Measurements from ENCODE around the gene VPS52. TPM values are rescaled to one million over a fixed set of nuclear protein-coding genes. Genes with fewer than 3 reads are reported as not detected.

VPS52 gene
- total and polyA plus RNA-seq, 9 of the 15 experiments (the other 6 are each of a cell fraction or from before 2014, with no cell fraction given): 24.4 to 103 (median 40.2) TPM

GRCh38 chr6:33299237-33299944 lies 27.7 kb upstream of the VPS52 start (continued):
- TF ChIP-seq, protein P1, sequence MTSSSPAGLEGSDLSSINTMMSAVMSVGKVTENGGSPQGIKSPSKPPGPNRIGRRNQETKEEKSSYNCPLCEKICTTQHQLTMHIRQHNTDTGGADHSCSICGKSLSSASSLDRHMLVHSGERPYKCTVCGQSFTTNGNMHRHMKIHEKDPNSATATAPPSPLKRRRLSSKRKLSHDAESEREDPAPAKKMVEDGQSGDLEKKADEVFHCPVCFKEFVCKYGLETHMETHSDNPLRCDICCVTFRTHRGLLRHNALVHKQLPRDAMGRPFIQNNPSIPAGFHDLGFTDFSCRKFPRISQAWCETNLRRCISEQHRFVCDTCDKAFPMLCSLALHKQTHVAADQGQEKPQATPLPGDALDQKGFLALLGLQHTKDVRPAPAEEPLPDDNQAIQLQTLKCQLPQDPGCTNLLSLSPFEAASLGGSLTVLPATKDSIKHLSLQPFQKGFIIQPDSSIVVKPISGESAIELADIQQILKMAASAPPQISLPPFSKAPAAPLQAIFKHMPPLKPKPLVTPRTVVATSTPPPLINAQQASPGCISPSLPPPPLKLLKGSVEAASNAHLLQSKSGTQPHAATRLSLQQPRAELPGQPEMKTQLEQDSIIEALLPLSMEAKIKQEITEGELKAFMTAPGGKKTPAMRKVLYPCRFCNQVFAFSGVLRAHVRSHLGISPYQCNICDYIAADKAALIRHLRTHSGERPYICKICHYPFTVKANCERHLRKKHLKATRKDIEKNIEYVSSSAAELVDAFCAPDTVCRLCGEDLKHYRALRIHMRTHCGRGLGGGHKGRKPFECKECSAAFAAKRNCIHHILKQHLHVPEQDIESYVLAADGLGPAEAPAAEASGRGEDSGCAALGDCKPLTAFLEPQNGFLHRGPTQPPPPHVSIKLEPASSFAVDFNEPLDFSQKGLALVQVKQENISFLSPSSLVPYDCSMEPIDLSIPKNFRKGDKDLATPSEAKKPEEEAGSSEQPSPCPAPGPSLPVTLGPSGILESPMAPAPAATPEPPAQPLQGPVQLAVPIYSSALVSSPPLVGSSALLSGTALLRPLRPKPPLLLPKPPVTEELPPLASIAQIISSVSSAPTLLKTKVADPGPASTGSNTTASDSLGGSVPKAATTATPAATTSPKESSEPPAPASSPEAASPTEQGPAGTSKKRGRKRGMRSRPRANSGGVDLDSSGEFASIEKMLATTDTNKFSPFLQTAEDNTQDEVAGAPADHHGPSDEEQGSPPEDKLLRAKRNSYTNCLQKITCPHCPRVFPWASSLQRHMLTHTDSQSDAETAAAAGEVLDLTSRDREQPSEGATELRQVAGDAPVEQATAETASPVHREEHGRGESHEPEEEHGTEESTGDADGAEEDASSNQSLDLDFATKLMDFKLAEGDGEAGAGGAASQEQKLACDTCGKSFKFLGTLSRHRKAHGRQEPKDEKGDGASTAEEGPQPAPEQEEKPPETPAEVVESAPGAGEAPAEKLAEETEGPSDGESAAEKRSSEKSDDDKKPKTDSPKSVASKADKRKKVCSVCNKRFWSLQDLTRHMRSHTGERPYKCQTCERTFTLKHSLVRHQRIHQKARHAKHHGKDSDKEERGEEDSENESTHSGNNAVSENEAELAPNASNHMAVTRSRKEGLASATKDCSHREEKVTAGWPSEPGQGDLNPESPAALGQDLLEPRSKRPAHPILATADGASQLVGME (CRISPR knock-in tag; IDR thresholded peaks at IDR 0.05): no peak
- TF ChIP-seq WHSC1 (IDR thresholded peaks at IDR 0.05; ENCODE audit: low read length): no peak
- peak; percentile 63; the same call in 1 of the 2 replicates for TF ChIP-seq HLTF (IDR thresholded peaks at IDR 0.05)
- TF ChIP-seq, protein P2, sequence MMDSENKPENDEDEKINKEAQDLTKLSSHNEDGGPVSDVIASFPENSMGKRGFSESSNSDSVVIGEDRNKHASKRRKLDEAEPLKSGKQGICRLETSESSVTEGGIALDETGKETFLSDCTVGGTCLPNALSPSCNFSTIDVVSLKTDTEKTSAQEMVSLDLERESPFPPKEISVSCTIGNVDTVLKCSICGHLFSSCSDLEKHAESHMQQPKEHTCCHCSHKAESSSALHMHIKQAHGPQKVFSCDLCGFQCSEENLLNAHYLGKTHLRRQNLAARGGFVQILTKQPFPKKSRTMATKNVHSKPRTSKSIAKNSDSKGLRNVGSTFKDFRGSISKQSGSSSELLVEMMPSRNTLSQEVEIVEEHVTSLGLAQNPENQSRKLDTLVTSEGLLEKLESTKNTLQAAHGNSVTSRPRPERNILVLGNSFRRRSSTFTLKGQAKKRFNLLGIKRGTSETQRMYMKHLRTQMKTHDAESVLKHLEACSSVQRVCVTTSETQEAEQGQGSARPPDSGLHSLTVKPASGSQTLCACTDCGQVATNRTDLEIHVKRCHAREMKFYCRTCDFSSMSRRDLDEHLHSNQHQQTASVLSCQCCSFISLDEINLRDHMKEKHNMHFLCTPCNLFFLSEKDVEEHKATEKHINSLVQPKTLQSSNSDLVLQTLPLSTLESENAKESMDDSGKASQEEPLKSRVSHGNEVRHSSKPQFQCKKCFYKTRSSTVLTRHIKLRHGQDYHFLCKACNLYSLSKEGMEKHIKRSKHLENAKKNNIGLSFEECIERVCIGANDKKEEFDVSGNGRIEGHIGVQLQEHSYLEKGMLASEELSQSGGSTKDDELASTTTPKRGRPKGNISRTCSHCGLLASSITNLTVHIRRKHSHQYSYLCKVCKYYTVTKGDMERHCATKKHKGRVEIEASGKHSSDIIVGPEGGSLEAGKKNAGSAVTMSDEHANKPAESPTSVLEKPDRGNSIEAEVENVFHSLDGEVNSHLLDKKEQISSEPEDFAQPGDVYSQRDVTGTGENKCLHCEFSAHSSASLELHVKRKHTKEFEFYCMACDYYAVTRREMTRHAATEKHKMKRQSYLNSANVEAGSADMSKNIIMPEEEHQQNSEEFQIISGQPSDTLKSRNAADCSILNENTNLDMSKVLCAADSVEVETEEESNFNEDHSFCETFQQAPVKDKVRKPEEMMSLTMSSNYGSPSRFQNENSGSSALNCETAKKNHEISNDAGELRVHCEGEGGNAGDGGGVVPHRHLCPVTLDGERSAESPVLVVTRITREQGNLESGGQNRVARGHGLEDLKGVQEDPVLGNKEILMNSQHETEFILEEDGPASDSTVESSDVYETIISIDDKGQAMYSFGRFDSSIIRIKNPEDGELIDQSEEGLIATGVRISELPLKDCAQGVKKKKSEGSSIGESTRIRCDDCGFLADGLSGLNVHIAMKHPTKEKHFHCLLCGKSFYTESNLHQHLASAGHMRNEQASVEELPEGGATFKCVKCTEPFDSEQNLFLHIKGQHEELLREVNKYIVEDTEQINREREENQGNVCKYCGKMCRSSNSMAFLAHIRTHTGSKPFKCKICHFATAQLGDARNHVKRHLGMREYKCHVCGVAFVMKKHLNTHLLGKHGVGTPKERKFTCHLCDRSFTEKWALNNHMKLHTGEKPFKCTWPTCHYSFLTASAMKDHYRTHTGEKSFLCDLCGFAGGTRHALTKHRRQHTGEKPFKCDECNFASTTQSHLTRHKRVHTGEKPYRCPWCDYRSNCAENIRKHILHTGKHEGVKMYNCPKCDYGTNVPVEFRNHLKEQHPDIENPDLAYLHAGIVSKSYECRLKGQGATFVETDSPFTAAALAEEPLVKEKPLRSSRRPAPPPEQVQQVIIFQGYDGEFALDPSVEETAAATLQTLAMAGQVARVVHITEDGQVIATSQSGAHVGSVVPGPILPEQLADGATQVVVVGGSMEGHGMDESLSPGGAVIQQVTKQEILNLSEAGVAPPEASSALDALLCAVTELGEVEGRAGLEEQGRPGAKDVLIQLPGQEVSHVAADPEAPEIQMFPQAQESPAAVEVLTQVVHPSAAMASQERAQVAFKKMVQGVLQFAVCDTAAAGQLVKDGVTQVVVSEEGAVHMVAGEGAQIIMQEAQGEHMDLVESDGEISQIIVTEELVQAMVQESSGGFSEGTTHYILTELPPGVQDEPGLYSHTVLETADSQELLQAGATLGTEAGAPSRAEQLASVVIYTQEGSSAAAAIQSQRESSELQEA (IDR thresholded peaks at IDR 0.05; ENCODE audit: low read depth): 0 out of 2 replicates have a peak, but pooled peaks have one; percentile 25
- peak; percentile 92 for TF ChIP-seq GATAD2B (IDR thresholded peaks at IDR 0.05; ENCODE audit: borderline replicate concordance)
- TF ChIP-seq, protein P3, sequence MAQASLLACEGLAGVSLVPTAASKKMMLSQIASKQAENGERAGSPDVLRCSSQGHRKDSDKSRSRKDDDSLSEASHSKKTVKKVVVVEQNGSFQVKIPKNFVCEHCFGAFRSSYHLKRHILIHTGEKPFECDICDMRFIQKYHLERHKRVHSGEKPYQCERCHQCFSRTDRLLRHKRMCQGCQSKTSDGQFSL (CRISPR knock-in tag; IDR thresholded peaks at IDR 0.05): peak; percentile 79
- TF ChIP-seq, protein P3 (tag; IDR thresholded peaks at IDR 0.05): no peak; a peak in 1 of 4 replicates
- TF ChIP-seq ELF2 (CRISPR knock-in tag; IDR thresholded peaks at IDR 0.05): peak; percentile 49
- peak; percentile 91 for TF ChIP-seq SP1 (CRISPR knock-in tag; IDR thresholded peaks at IDR 0.05)
- peak; percentile 62 for TF ChIP-seq RBBP5 (IDR thresholded peaks at IDR 0.05; ENCODE audit: borderline replicate concordance, insufficient read depth, low read length, poor library complexity, severe bottlenecking)
- TF ChIP-seq OTX1 (CRISPR knock-in tag; IDR thresholded peaks at IDR 0.05): peak; percentile 6; the same call in 1 of the 2 replicates
- TF ChIP-seq NR2C2 (CRISPR knock-in tag; IDR thresholded peaks at IDR 0.05): peak; percentile 84; the same call in 1 of the 2 replicates
- peak; percentile 82 for TF ChIP-seq NR2C2 (tag; IDR thresholded peaks at IDR 0.05)
